Adrenal gland (tissue), 12 donors: ENCODE measurements around the gene HBD. TPM values are rescaled to one million over a fixed set of nuclear protein-coding genes. Genes with fewer than 3 reads are reported as not detected.

Source experiments
- DNase-seq, 7 donors: peaks; one replicate each; pipeline ENCODE4 v3.0.0-alpha.2; 2019 to 2020
- H3K27ac ChIP-seq, 5 donors: fragments of 200-600 bp; sonication (generic) in 4 of 5; 1 replicate in 3 of 5; 2 replicates in 2 of 5; pipeline versions ENCODE4 v1.5.1 to v1.8.0; 2016 to 2020; ENCODE audit warnings: mild to moderate bottlenecking in 1 of 5
- H3K27me3 ChIP-seq: fragments of 200-600 bp; 2 replicates; pipeline ENCODE4 v1.8.0; 2021
- H3K36me3 ChIP-seq, 2 donors: fragments of 200-600 bp; replicated peaks in 1 of 2; 1 replicate in 1 of 2; 2 replicates in 1 of 2; pipeline versions ENCODE4 v1.5.1 to v1.8.0; 2018 to 2022
- H3K4me1 ChIP-seq, 2 donors: fragments of 200-600 bp; replicated peaks in 1 of 2; 1 replicate in 1 of 2; 2 replicates in 1 of 2; pipeline versions ENCODE4 v1.5.1 to v1.8.0; 2018 to 2021
- H3K4me3 ChIP-seq, 4 donors: fragments of 200-600 bp; sonication (generic) in 3 of 4; one replicate each; pipeline ENCODE4 v1.5.1; 2016 to 2018
- H3K9me3 ChIP-seq, 3 donors: fragments of 200-600 bp; sonication (generic) in 1 of 3; replicated peaks in 1 of 3; 1 replicate in 2 of 3; 2 replicates in 1 of 3; pipeline versions ENCODE4 v1.5.1 to v1.8.0; 2016 to 2021
- CTCF ChIP-seq, 6 experiments: fragments of 450-650 bp in 4 of 6; fragments of 200-600 bp in 2 of 6; sonication (generic) in 1 of 6; IDR thresholded peaks; 1 replicate in 5 of 6; 2 replicates in 1 of 6; pipeline versions ENCODE4 v1.5.1 to v1.8.0; 2016 to 2021; ENCODE audit warnings: antibody characterized with exemption in 6 of 6, mild to moderate bottlenecking in 2 of 6, moderate library complexity in 1 of 6
- POLR2A ChIP-seq, 2 donors: fragments of 450-650 bp; IDR thresholded peaks; one replicate each; pipeline ENCODE4 v1.6.1; 2017; ENCODE audit warnings: antibody characterized with exemption in 2 of 2, mild to moderate bottlenecking in 2 of 2, moderate library complexity in 1 of 2
- WGBS, 4 donors: extraction: QIAGEN DNeasy Blood & Tissue Kit in 2 of 4; methylation state at CpG; one replicate each; pipeline versions ENCODE4 v1.1.5 to v1.1.7; 2013 to 2017; 5-methylcytosine and 5-hydroxymethylcytosine counted together
- intact Hi-C, 2 donors: fragments of 100-400 bp; cut with DNase I; formaldehyde crosslinking; loops; one replicate each; pipeline versions ENCODE4 v1.14.1 to v1.15.0; 2022 to 2023
- polyA plus RNA-seq, 3 donors: library from polyadenylated mRNA; stranded (reverse); fragments of 200-250 nt in 2 of 3; fragments of 350-450 nt in 1 of 3; fragmentation: Illumina TruSeq in 1 of 3; extraction: RNeasy Lipid Tissue Mini Kit (QIAGEN cat#74804) in 1 of 3; gene quantifications; one replicate each; pipeline ENCODE4 v1.2.3, GENCODE V29; 2013 to 2014
- total RNA-seq, 9 donors: library from RNA; depleted of rRNA in 4 of 9; stranded (reverse); fragments of >200 nt in 4 of 9; fragments of 120-200 nt in 1 of 9; fragmentation: NEBNext Ultra II Directional in 1 of 9; extraction: Animal tissue kit (Norgen Biotek cat#: 25700) in 1 of 9; gene quantifications; one replicate each; pipeline versions ENCODE4 v1.1.0 to v1.2.4, GENCODE V29; 2013 to 2023
- donor health status: healthy with polysubstance abuse.
- donor health status: Bipolar disorder and iron deficiency.
- donor health status: DM: yes; HTN: yes; CAD: no.
- donor health status: DM: no; HTN: no; CAD: no.
- donor health status: DM: no; HTN: no; CAD: no.
- donor health status: DM: yes; HTN: yes; CAD: no.

Gene HBD
- total and polyA plus RNA-seq, 12 donors: 0.53 to 2.1 (median 0.83) TPM; not detected in 9

DNA sequence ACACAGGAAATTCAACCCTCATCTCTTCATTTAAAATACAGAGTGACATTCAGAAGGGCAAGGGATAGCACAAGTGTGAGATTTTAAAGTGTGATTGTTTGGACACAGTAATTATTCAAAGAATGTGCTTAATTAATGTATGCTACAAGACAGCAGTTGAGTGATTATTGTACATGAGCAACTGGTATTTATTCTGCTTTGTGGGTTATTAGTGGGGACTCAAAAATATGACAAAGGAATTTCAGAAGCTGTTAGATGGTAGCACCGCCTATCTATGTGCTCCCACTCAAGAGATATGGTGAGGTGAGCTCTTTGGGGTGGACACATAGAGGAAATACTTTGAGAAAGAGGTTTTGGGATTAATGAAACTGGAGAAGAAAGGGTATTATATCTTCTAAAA, 5.8 kb upstream of the HBD start:
- no peak for TF ChIP-seq CTCF (IDR thresholded peaks at IDR 0.05)
- H3K27me3 ChIP-seq: no peaks in the 10 kb centered on the region
- 65 to 79% (median 74%) methylated on average over 1 of the region's 1 CpG for WGBS, 4 donors
- H3K9me3 ChIP-seq: no peaks in the 10 kb centered on the region
- no peak overlapping the region for H3K4me3 ChIP-seq
- H3K4me1 ChIP-seq: no peaks in the 10 kb centered on the region
- no peak overlapping the region for H3K27ac ChIP-seq
- no peak for DNase-seq
- H3K36me3 ChIP-seq: no peaks in the 10 kb centered on the region
- intact Hi-C loops: no loop called here

DNA sequence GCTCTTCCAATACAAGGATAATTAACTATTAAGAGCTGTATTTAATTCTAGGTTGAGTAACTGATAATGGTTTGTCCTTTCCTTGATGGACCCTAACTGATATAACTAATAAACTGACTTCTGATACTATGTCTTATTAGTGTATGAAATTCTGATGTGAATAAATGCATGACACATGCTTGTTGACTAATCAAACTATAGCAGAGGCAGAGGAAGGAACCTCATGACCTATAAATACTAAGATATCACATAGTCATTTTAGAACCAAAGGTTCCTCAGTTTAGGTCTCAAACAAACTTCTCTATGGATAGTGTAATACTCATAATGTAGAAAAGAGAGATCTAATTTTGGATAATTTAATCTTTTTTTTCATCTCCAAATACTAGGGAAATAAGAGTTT, 4.8 kb upstream of the HBD start:
- Histone ChIP-seq H3K27ac (no peak overlapping the region), H3K4me1 (no peaks in the 10 kb centered on the region), H3K4me3 (no peak overlapping the region), H3K9me3 (no peaks in the 10 kb centered on the region), H3K36me3 (no peaks in the 10 kb centered on the region), H3K27me3 (no peaks in the 10 kb centered on the region)
- DNase-seq: no peak
- TF ChIP-seq POLR2A (IDR thresholded peaks at IDR 0.05) (no peak), CTCF (IDR thresholded peaks at IDR 0.05) (no peak)
- intact Hi-C loops: no loop called here

- WGBS, 4 donors: 37 to 46% (median 43%) methylated on average over 2 of the region's 2 CpGs
- Histone ChIP-seq H3K27me3 (no peaks in the 10 kb centered on the region), H3K9me3 (no peaks in the 10 kb centered on the region), H3K27ac (no peak overlapping the region), H3K4me3 (no peak overlapping the region), H3K4me1 (no peaks in the 10 kb centered on the region), H3K36me3 (no peaks in the 10 kb centered on the region)
- no peak for TF ChIP-seq CTCF (IDR thresholded peaks at IDR 0.05)
- no peak for TF ChIP-seq POLR2A (IDR thresholded peaks at IDR 0.05)
- intact Hi-C loops: no loop called here
- DNase-seq: no peak
Observed at GRCh38 chr11:5238486-5238885, 4.2 kb upstream of the HBD start.

GRCh38 chr11:5237420-5237819, 3.1 kb upstream of the HBD start:
- no peak for DNase-seq
- no peak for TF ChIP-seq CTCF (IDR thresholded peaks at IDR 0.05)
- TF ChIP-seq POLR2A (IDR thresholded peaks at IDR 0.05): no peak
- H3K4me1 ChIP-seq: no peaks in the 10 kb centered on the region
- intact Hi-C loops: no loop called here
- no peaks in the 10 kb centered on the region for H3K9me3 ChIP-seq
- no peaks in the 10 kb centered on the region for H3K27me3 ChIP-seq
- H3K36me3 ChIP-seq: no peaks in the 10 kb centered on the region
- no peak overlapping the region for H3K27ac ChIP-seq
- 38 to 92% (median 85%) methylated on average over 2 of the region's 2 CpGs for WGBS, 4 donors
- no peak overlapping the region for H3K4me3 ChIP-seq
